Measurements from ENCODE around the gene MKS1.

MKS1 gene

DNA sequence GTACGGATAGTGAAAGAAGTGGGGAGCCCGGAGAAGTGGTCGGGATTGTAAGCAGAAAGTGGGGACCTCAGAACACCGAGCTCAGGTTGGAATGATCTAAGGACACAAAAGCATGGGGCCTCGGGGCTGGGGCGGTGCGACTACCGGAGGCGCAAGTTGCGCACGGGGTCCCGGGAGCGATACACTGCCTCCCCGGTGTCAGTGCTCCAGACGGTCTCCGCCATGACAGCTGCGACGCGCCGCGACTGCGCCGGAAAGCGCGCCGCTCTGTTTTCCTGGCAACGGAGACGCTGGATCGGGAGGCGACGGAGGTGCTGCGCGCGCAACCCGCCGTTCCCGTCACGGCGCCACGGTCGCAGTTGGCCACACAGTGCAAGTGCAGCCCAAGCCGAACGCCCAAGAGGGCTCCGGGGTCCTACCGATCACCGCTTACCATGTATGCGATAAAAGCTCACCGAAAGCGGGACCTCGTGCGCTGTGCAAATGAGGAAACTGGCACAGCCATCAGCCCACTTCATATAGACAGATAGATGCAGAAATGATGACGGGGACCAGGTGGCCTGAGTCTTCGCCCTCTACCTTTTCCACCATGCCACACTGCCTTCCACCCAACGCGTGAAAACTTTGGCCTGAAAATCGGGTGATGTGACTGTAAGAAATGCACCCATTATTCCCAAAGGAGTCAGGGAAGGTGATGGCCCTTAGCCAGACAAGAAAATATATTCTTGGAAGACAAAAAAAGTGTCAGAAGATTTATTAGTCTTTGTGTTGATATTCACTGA lies at the start of gene MKS1:
MKS1 (minus strand) TSS at position 249 of the 782 bp plus-strand sequence; CDS start at position 224, 25 bp downstream.
- TF ChIP-seq, protein P1, sequence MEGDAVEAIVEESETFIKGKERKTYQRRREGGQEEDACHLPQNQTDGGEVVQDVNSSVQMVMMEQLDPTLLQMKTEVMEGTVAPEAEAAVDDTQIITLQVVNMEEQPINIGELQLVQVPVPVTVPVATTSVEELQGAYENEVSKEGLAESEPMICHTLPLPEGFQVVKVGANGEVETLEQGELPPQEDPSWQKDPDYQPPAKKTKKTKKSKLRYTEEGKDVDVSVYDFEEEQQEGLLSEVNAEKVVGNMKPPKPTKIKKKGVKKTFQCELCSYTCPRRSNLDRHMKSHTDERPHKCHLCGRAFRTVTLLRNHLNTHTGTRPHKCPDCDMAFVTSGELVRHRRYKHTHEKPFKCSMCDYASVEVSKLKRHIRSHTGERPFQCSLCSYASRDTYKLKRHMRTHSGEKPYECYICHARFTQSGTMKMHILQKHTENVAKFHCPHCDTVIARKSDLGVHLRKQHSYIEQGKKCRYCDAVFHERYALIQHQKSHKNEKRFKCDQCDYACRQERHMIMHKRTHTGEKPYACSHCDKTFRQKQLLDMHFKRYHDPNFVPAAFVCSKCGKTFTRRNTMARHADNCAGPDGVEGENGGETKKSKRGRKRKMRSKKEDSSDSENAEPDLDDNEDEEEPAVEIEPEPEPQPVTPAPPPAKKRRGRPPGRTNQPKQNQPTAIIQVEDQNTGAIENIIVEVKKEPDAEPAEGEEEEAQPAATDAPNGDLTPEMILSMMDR (conservative IDR thresholded peaks at IDR 0.05; ENCODE audit: low read depth, low read length): peak; percentile 54
- no peaks in the 10 kb centered on the region for H3K79me2 ChIP-seq (ENCODE audit: insufficient read depth, low read depth)
- peak within 1 kb of the TSS; percentile 58 for H3K9ac ChIP-seq
- H3K36me3 ChIP-seq (ENCODE audit: insufficient read depth): no peaks in the 10 kb centered on the region
- H3K4me2 ChIP-seq: peak within 1 kb of the TSS; percentile 99
- H3K4me1 ChIP-seq (ENCODE audit: low read depth, poor library complexity, severe bottlenecking): peaks cover 8% of the 10 kb centered on the region
- no peak within 1 kb of the TSS for H3K4me3 ChIP-seq (IDR thresholded peaks at IDR 0.05; ENCODE audit: insufficient read depth, low read depth, low read length)
- no peaks in the 10 kb centered on the region for H4K20me1 ChIP-seq (ENCODE audit: insufficient read depth)
- peak within 1 kb of the TSS; percentile 55 for H3K27ac ChIP-seq
- no peaks in the 10 kb centered on the region for H3K27me3 ChIP-seq (ENCODE audit: insufficient read depth, low read depth)
- peak within 1 kb of the TSS; percentile 99 for H2AFZ ChIP-seq (ENCODE audit: low read depth)

DNA sequence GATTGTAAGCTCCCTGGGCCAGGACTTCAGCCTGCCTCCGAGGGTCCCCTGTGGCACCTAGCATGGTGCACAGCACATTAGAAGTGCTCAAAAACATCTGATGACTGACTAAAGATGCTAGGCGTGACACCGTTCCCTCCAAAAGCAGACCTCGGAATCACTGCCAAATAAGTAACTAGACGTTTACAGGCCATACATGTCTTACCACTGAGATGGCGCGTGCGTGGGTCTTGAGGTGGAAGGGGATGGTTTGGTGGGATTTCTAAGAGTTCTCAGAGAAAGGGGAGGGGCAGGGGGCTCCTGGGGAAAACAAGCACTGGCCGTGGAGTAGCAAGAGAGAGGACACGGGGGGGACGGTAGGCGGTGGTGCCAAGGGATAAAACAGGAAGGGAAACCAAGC lies 49.3 kb upstream of the MKS1 start:
- no peak overlapping the region for H3K4me3 ChIP-seq (IDR thresholded peaks at IDR 0.05; ENCODE audit: insufficient read depth, low read depth, low read length)
- H3K79me2 ChIP-seq (ENCODE audit: insufficient read depth, low read depth): no peaks in the 10 kb centered on the region
- no peaks in the 10 kb centered on the region for H4K20me1 ChIP-seq (ENCODE audit: insufficient read depth)
- peaks cover 5% of the 10 kb centered on the region for H3K4me1 ChIP-seq (ENCODE audit: low read depth, poor library complexity, severe bottlenecking)
- H3K27ac ChIP-seq: no peak overlapping the region
- no peak overlapping the region for H2AFZ ChIP-seq (ENCODE audit: low read depth)
- TF ChIP-seq, protein P1 (conservative IDR thresholded peaks at IDR 0.05; ENCODE audit: low read depth, low read length): no peak
- H3K36me3 ChIP-seq (ENCODE audit: insufficient read depth): no peaks in the 10 kb centered on the region
- no peaks in the 10 kb centered on the region for H3K27me3 ChIP-seq (ENCODE audit: insufficient read depth, low read depth)
- H3K9ac ChIP-seq: no peak overlapping the region
- H3K4me2 ChIP-seq: no peak overlapping the region

- no peaks in the 10 kb centered on the region for H3K36me3 ChIP-seq (ENCODE audit: insufficient read depth)
- H3K27me3 ChIP-seq (ENCODE audit: insufficient read depth, low read depth): no peaks in the 10 kb centered on the region
- TF ChIP-seq, protein P1 (conservative IDR thresholded peaks at IDR 0.05; ENCODE audit: low read depth, low read length): no peak
- H4K20me1 ChIP-seq (ENCODE audit: insufficient read depth): no peaks in the 10 kb centered on the region
- H2AFZ ChIP-seq (ENCODE audit: low read depth): no peak overlapping the region
- no peak overlapping the region for H3K27ac ChIP-seq
- no peak overlapping the region for H3K9ac ChIP-seq
- H3K4me2 ChIP-seq: no peak overlapping the region
- H3K79me2 ChIP-seq (ENCODE audit: insufficient read depth, low read depth): no peaks in the 10 kb centered on the region
- H3K4me3 ChIP-seq (IDR thresholded peaks at IDR 0.05; ENCODE audit: insufficient read depth, low read depth, low read length): no peak overlapping the region
- H3K4me1 ChIP-seq (ENCODE audit: low read depth, poor library complexity, severe bottlenecking): peaks cover 6% of the 10 kb centered on the region
These were observed 48.6 kb upstream of the MKS1 start for GRCh38 chr17:58267347-58268324.

DNA sequence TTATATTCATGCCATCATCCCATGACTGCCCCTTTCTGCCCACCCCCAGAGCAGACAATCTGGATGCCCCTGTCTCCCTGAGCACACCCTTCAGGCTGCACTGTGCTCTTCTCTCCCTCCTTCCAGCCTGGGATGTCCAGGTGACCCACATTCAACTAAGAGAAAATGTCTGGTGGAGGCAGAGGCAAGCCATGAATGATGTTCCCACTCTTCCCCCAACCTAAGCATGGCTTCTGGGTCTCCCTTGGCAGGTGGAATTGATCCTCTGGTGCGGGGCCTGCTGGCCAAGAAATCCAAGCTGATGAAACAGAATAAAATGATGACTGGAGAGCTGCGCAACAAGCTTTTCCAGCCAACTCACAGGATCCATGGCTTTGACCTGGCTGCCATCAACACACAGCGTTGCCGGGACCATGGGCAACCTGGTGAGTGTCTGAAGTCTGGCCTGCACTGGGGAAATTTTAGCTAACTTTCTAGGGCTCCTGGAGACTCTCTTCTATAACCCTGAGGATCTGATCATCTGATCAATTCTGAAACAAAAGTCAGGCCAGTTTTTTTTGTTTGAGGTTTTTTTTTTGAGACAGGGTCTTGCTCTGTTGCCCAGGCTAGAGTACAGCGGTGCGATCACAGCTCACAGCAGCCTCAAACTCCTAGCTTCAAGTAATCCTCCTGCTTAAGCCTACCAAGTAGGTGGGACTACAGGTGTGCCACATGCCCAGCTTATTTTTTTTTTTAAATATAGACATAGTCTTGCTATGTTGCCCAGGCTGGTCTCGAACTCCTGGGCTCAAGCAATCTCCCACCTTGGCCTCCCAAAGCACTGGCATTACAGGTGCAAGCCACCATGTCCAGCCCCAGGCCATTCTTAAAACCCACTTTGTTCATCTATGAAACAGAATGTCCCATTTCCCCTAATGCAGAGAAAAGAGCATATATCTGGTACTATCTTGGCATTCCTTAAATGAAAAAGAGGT lies 47.1 kb upstream of the MKS1 start:
- Histone ChIP-seq H3K4me1 (ENCODE audit: low read depth, poor library complexity, severe bottlenecking) (peaks cover 6% of the 10 kb centered on the region), H4K20me1 (ENCODE audit: insufficient read depth) (no peaks in the 10 kb centered on the region), H3K27me3 (ENCODE audit: insufficient read depth, low read depth) (no peaks in the 10 kb centered on the region), H3K36me3 (ENCODE audit: insufficient read depth) (no peaks in the 10 kb centered on the region), H3K4me2 (no peak overlapping the region), H2AFZ (ENCODE audit: low read depth) (no peak overlapping the region), H3K9ac (no peak overlapping the region), H3K27ac (no peak overlapping the region), H3K79me2 (ENCODE audit: insufficient read depth, low read depth) (no peaks in the 10 kb centered on the region), H3K4me3 (IDR thresholded peaks at IDR 0.05; ENCODE audit: insufficient read depth, low read depth, low read length) (no peak overlapping the region)
- TF ChIP-seq, protein P1 (conservative IDR thresholded peaks at IDR 0.05; ENCODE audit: low read depth, low read length): no peak

Measured in KMS-11 (cell line).